ENCODE data around the gene NRG2. TPM values are rescaled to one million over a fixed set of nuclear protein-coding genes. Genes with fewer than 3 reads are reported as not detected.

NRG2 gene
- polyA plus RNA-seq, 1 of the 3 experiments (the other 2 are of a cell fraction) = 3.7 TPM

DNA sequence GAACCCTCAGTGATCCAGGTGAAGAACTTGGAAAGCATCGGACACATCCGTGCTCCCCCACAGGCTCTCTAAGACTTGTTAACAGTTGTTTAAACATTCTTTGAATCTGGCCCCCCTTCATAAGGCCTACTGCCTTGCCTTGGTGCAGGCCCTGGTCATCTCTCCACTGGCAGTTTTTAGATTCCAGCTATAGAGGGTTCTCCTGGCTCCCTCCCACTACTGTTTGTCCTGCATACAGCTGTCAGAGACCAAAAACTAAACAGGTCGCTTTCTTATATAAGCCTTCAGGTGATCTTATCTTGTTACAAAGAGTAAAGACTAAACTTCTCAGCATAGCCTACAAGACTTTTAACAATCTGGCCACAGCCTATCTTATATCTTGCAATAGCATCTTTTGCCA lies 32.3 kb downstream of the NRG2 start:
- H3K79me2 ChIP-seq (ENCODE audit: insufficient read depth) = no peaks in the 10 kb centered on the region
- H2AFZ ChIP-seq (ENCODE audit: low read depth) = no peak overlapping the region
- no peaks in the 10 kb centered on the region for H4K20me1 ChIP-seq (ENCODE audit: insufficient read depth)
- H3K9me2 ChIP-seq = no peaks in the 10 kb centered on the region
- ChIA-PET POLR2A (no interaction called here), CTCF (no interaction called here)
- H3K27ac ChIP-seq (ENCODE audit: low read depth in 2 of 2, low read length in 1 of 2) = no peak overlapping the region
- no peaks in the 10 kb centered on the region for H3K36me3 ChIP-seq (replicated peaks in 1 of 2; ENCODE audit: control insufficient read depth in 1 of 2, insufficient read depth in 2 of 2, low read length in 1 of 2)
- no peaks in the 10 kb centered on the region for H3K9me3 ChIP-seq
- H3F3A ChIP-seq (replicated peaks; ENCODE audit: insufficient read depth) = no peaks in the 10 kb centered on the region
- no peaks in the 10 kb centered on the region; a peak in 1 of 4 replicates for H3K4me1 ChIP-seq (ENCODE audit: control insufficient read depth in 1 of 2, insufficient read depth in 2 of 2, low read depth in 1 of 2, low read length in 1 of 2)
- no peak overlapping the region for H3K9ac ChIP-seq
- H3K4me2 ChIP-seq = no peak overlapping the region
- H3K4me3 ChIP-seq (ENCODE audit: low read depth in 2 of 2, low read length in 1 of 2) = no peak overlapping the region
- TF ChIP-seq, protein P1, sequence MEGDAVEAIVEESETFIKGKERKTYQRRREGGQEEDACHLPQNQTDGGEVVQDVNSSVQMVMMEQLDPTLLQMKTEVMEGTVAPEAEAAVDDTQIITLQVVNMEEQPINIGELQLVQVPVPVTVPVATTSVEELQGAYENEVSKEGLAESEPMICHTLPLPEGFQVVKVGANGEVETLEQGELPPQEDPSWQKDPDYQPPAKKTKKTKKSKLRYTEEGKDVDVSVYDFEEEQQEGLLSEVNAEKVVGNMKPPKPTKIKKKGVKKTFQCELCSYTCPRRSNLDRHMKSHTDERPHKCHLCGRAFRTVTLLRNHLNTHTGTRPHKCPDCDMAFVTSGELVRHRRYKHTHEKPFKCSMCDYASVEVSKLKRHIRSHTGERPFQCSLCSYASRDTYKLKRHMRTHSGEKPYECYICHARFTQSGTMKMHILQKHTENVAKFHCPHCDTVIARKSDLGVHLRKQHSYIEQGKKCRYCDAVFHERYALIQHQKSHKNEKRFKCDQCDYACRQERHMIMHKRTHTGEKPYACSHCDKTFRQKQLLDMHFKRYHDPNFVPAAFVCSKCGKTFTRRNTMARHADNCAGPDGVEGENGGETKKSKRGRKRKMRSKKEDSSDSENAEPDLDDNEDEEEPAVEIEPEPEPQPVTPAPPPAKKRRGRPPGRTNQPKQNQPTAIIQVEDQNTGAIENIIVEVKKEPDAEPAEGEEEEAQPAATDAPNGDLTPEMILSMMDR (IDR thresholded peaks at IDR 0.05) = no peak
- no peak for TF ChIP-seq FOXJ3 (CRISPR knock-in tag; IDR thresholded peaks at IDR 0.05)
- TF ChIP-seq RXRA (IDR thresholded peaks at IDR 0.05; ENCODE audit: borderline replicate concordance, low read depth) = no peak
- no peak for TF ChIP-seq RAD21 (IDR thresholded peaks at IDR 0.05; ENCODE audit: low read length)
- TF ChIP-seq, protein P2, sequence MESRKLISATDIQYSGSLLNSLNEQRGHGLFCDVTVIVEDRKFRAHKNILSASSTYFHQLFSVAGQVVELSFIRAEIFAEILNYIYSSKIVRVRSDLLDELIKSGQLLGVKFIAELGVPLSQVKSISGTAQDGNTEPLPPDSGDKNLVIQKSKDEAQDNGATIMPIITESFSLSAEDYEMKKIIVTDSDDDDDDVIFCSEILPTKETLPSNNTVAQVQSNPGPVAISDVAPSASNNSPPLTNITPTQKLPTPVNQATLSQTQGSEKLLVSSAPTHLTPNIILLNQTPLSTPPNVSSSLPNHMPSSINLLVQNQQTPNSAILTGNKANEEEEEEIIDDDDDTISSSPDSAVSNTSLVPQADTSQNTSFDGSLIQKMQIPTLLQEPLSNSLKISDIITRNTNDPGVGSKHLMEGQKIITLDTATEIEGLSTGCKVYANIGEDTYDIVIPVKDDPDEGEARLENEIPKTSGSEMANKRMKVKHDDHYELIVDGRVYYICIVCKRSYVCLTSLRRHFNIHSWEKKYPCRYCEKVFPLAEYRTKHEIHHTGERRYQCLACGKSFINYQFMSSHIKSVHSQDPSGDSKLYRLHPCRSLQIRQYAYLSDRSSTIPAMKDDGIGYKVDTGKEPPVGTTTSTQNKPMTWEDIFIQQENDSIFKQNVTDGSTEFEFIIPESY (IDR thresholded peaks at IDR 0.05; ENCODE audit: borderline replicate concordance, low read depth) = no peak
- no peak for TF ChIP-seq SIN3A (IDR thresholded peaks at IDR 0.05; ENCODE audit: borderline replicate concordance, low read depth, low read length)
- no peak for TF ChIP-seq GABPA (IDR thresholded peaks at IDR 0.05; ENCODE audit: low read depth)
- no peak for TF ChIP-seq TAF1 (IDR thresholded peaks at IDR 0.05; ENCODE audit: borderline replicate concordance, low read depth, low read length)
- TF ChIP-seq CHD2 (IDR thresholded peaks at IDR 0.05; ENCODE audit: low read length, partially characterized antibody) = no peak
- no peak for TF ChIP-seq NRF1 (IDR thresholded peaks at IDR 0.05; ENCODE audit: low read depth, low read length)
- TF ChIP-seq, protein P3, sequence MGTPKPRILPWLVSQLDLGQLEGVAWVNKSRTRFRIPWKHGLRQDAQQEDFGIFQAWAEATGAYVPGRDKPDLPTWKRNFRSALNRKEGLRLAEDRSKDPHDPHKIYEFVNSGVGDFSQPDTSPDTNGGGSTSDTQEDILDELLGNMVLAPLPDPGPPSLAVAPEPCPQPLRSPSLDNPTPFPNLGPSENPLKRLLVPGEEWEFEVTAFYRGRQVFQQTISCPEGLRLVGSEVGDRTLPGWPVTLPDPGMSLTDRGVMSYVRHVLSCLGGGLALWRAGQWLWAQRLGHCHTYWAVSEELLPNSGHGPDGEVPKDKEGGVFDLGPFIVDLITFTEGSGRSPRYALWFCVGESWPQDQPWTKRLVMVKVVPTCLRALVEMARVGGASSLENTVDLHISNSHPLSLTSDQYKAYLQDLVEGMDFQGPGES (IDR thresholded peaks at IDR 0.05; ENCODE audit: low read depth, low read length) = no peak
- no peak for TF ChIP-seq RFX5 (IDR thresholded peaks at IDR 0.05; ENCODE audit: low read length)
- no peak for DNase-seq
- H3K27me3 ChIP-seq (ENCODE audit: insufficient read depth) = no peaks in the 10 kb centered on the region
- WGBS (ENCODE audit: low lambda C conversion rate) = 93% methylated on average over 3 of the region's 3 CpGs

DNA sequence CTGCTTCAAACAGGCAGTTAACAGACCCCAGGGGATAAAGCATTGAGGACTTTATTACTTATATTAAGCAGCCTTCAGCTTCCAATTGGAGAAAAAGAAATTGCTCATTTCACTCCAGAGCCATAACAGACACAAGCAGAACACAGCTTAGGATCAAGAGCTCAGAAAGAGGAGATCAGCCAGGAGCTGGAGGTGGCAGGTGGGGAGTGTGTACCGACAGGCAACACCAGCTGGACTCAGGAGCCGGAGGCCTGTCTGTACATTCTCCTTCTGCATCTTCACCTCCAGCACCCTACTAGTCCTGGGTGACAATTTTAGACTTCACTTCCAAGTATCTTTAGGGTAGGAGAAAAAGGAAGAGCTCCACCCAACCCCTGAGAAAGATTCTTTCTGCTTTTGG lies 35.8 kb downstream of the NRG2 start:
- CTCF ChIA-PET = interaction anchor here (1.0 to 5.3 kb wide), 4 partner anchors 11 to 345 kb away, joined by 3 to 30 read pairs (median 4); no protein-coding TSS in a partner anchor
- H3K4me2 ChIP-seq = no peak overlapping the region
- no peaks in the 10 kb centered on the region; a peak in 1 of 4 replicates for H3K4me1 ChIP-seq (ENCODE audit: control insufficient read depth in 1 of 2, insufficient read depth in 2 of 2, low read depth in 1 of 2, low read length in 1 of 2)
- H3F3A ChIP-seq (replicated peaks; ENCODE audit: insufficient read depth) = no peaks in the 10 kb centered on the region
- H3K9me2 ChIP-seq = no peaks in the 10 kb centered on the region
- no peak for DNase-seq
- no peaks in the 10 kb centered on the region for H3K9me3 ChIP-seq
- H3K9ac ChIP-seq = no peak overlapping the region
- POLR2A ChIA-PET = no interaction called here
- no peaks in the 10 kb centered on the region for H3K27me3 ChIP-seq (ENCODE audit: insufficient read depth)
- no peak overlapping the region for H2AFZ ChIP-seq (ENCODE audit: low read depth)
- H3K36me3 ChIP-seq (replicated peaks in 1 of 2; ENCODE audit: control insufficient read depth in 1 of 2, insufficient read depth in 2 of 2, low read length in 1 of 2) = no peaks in the 10 kb centered on the region
- no peak overlapping the region for H3K27ac ChIP-seq (ENCODE audit: low read depth in 2 of 2, low read length in 1 of 2)
- H4K20me1 ChIP-seq (ENCODE audit: insufficient read depth) = no peaks in the 10 kb centered on the region
- WGBS (ENCODE audit: low lambda C conversion rate) = 100% methylated on average over 2 of the region's 2 CpGs
- no peaks in the 10 kb centered on the region for H3K79me2 ChIP-seq (ENCODE audit: insufficient read depth)
- no peak overlapping the region for H3K4me3 ChIP-seq (ENCODE audit: low read depth in 2 of 2, low read length in 1 of 2)
- TF ChIP-seq SMC3 (IDR thresholded peaks at IDR 0.05; ENCODE audit: low read depth, low read length) (no peak), GATA2 (CRISPR knock-in tag; IDR thresholded peaks at IDR 0.05) (no peak), RXRA (IDR thresholded peaks at IDR 0.05; ENCODE audit: borderline replicate concordance, low read depth) (no peak), TEAD4 (IDR thresholded peaks at IDR 0.05; ENCODE audit: borderline replicate concordance, insufficient read depth) (no peak), TCF12 (IDR thresholded peaks at IDR 0.05) (no peak), POLR2AphosphoS5 (IDR thresholded peaks at IDR 0.05; ENCODE audit: low read depth, low read length) (no peak), FOSL2 (IDR thresholded peaks at IDR 0.05; ENCODE audit: borderline replicate concordance, low read depth) (no peak), YY1 (IDR thresholded peaks at IDR 0.05; ENCODE audit: low read depth) (no peak), RAD21 (IDR thresholded peaks at IDR 0.05; ENCODE audit: low read length) (no peak), FOXJ3 (CRISPR knock-in tag; IDR thresholded peaks at IDR 0.05) (no peak)
- TF ChIP-seq, protein P4, sequence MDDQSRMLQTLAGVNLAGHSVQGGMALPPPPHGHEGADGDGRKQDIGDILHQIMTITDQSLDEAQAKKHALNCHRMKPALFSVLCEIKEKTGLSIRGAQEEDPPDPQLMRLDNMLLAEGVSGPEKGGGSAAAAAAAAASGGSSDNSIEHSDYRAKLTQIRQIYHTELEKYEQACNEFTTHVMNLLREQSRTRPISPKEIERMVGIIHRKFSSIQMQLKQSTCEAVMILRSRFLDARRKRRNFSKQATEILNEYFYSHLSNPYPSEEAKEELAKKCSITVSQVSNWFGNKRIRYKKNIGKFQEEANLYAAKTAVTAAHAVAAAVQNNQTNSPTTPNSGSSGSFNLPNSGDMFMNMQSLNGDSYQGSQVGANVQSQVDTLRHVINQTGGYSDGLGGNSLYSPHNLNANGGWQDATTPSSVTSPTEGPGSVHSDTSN (IDR thresholded peaks at IDR 0.05) = no peak
- TF ChIP-seq, protein P5, sequence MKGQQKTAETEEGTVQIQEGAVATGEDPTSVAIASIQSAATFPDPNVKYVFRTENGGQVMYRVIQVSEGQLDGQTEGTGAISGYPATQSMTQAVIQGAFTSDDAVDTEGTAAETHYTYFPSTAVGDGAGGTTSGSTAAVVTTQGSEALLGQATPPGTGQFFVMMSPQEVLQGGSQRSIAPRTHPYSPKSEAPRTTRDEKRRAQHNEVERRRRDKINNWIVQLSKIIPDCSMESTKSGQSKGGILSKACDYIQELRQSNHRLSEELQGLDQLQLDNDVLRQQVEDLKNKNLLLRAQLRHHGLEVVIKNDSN (IDR thresholded peaks at IDR 0.05; ENCODE audit: borderline replicate concordance, low read depth) = no peak
